VCaP (cell line): ENCODE measurements around the gene CC2D1A.

Source experiments
- H3K27ac ChIP-seq: fragments of 450-650 bp; 2 replicates; pipeline ENCODE4 v1.5.1; 2017
- CTCF ChIP-seq: fragments of 450-650 bp; conservative IDR thresholded peaks from 2 replicates; pipeline ENCODE4 v1.5.1; 2017; ENCODE audit warnings: mild to moderate bottlenecking, moderate library complexity

Gene CC2D1A

GRCh38 chr19:13870873-13871272 is 35.1 kb upstream of the CC2D1A start:
- no peak overlapping the region for H3K27ac ChIP-seq
- TF ChIP-seq CTCF = no peak

- H3K27ac ChIP-seq = no peak overlapping the region
Measured at GRCh38 chr19:13872339-13872694, 33.7 kb upstream of the CC2D1A start.

GRCh38 chr19:13872695-13873389 is 33.2 kb upstream of the CC2D1A start:
- TF ChIP-seq CTCF = no peak
- H3K27ac ChIP-seq = no peak overlapping the region

More at GRCh38 chr19:13872339-13872694, 33.7 kb upstream of the CC2D1A start:
- TF ChIP-seq CTCF = no peak

GRCh38 chr19:13873834-13874515 is 32.0 kb upstream of the CC2D1A start:
- H3K27ac ChIP-seq = no peak overlapping the region
- TF ChIP-seq CTCF = no peak

- no peak overlapping the region for H3K27ac ChIP-seq
Measured at GRCh38 chr19:13875824-13876223, 30.2 kb upstream of the CC2D1A start.

GRCh38 chr19:13876834-13877233 is 29.2 kb upstream of the CC2D1A start, which contains the start of gene NANOS3:
Gene NANOS3, plus strand, starts transcription at chr19:13877134. Its CDS starts 115 bp downstream, at chr19:13877249.
- no peak within 1 kb of the TSS for H3K27ac ChIP-seq
- TF ChIP-seq CTCF = no peak

More at GRCh38 chr19:13875824-13876223, 30.2 kb upstream of the CC2D1A start:
- TF ChIP-seq CTCF = no peak

- TF ChIP-seq CTCF = no peak
- H3K27ac ChIP-seq = no peak overlapping the region
Measured at GRCh38 chr19:13877303-13877702, 28.7 kb upstream of the CC2D1A start.
